Measurements from ENCODE around the gene MPP4.

The MPP4 gene

GRCh38 chr2:201698588-201699226, at the start of gene MPP4:
Gene MPP4, minus strand, starts transcription at chr2:201698644. Its CDS starts 4,690 bp downstream, at chr2:201693954.
- DNase-seq (ENCODE audit: low spot score), result peak; percentile 57

GRCh38 chr2:201746551-201746950, 48.1 kb upstream of the MPP4 start:
- no peak for DNase-seq (ENCODE audit: low spot score)

- no peak for DNase-seq (ENCODE audit: low spot score)
Observed at GRCh38 chr2:201735486-201735885, 37.0 kb upstream of the MPP4 start.

DNA sequence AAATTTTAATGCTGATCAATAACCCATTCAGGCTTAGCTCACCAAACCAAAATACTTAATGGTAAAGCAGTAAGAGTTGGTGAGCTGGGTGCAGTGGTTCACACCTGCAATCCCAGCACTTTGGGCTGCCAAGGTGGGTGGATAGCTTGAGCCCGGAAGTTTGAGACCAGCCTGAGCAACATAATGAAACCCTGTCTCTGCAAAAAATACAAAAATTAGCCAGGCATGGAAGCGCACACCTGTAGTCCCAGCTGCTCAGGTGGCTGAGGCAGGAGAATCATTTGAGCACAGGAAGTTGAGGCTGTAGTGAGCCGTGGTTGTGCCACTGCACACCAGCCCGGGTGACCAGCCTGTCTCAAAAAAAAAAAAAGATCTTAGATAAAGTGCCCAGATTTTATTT, 35.7 kb upstream of the MPP4 start:
- no peak for DNase-seq (ENCODE audit: low spot score)

- no peak for DNase-seq (ENCODE audit: low spot score)
Observed at GRCh38 chr2:201733544-201733943, 35.1 kb upstream of the MPP4 start.

- DNase-seq (ENCODE audit: low spot score), result no peak
Observed at GRCh38 chr2:201730651-201731285, 32.3 kb upstream of the MPP4 start.

- no peak for DNase-seq (ENCODE audit: low spot score)
Observed at GRCh38 chr2:201715459-201715858, 17.0 kb upstream of the MPP4 start.

- DNase-seq (ENCODE audit: low spot score), result no peak
Observed at GRCh38 chr2:201712726-201713125, 14.3 kb upstream of the MPP4 start.

GRCh38 chr2:201709747-201710146, 11.3 kb upstream of the MPP4 start:
- no peak for DNase-seq (ENCODE audit: low spot score)

- no peak for DNase-seq (ENCODE audit: low spot score)
Observed at GRCh38 chr2:201709049-201709448, 10.6 kb upstream of the MPP4 start.

DNA sequence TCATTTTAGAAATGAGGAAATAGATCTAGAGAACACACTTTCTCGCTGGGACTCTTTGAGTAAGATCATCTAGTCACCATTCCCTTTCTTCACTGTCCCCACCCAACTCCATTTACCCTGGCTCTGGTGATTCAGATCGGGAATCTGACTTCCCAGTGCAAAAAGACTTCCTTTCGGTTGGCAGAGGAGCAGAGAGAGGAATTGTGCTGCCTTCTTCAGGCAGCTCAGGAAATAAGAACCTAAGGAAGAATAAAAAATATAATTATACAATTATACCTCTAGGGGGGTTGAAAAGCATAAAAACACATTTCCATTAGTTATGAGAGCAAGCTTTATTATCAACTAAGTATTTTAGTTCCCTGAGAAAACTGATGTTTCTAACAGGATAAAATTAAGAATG, 9.3 kb upstream of the MPP4 start:
- peak; percentile 55 for DNase-seq (ENCODE audit: low spot score)

DNA sequence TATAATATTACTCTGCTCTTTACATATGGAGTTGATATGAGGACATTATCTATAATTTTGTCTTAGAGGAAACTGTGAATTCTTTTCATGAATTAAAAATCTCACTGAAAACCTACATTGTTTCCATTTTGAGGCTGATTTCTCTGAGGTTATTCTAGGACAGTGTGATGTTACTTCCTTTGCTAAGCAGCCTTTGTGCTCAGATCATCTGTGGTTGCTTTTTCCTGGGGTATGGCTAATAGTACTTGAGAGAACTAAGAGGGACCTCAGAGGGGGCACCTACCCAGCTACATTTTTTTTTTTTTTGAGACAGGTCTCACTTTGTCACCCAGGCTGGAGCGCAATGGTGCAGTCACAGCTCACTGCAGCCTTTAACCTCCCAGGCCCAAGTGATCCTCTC, 8.7 kb upstream of the MPP4 start:
- no peak for DNase-seq (ENCODE audit: low spot score)

DNA sequence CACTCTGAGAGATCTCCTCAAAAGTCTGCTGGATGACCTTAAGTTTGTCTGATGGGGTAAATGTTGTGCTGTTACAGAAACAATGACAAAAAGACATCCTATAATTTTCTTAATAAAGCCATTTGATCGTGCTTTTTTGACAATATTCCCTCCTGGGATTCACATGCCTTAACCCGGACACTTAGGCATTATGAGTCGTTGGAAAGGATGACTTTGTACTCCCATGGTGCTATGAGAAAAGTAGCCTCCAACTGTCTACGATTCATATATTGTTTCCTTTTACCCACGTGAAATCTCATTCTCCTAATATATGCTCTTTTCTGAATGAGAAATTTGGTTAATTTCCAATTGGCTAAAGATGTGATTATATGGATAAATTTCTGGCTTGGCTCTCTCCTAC, 6.1 kb upstream of the MPP4 start:
- no peak for DNase-seq (ENCODE audit: low spot score)

GRCh38 chr2:201701646-201702045, 3.2 kb upstream of the MPP4 start:
- DNase-seq (ENCODE audit: low spot score), result no peak

- DNase-seq (ENCODE audit: low spot score), result no peak
Observed at GRCh38 chr2:201699416-201699815, 972 bp upstream of the MPP4 start.

DNA sequence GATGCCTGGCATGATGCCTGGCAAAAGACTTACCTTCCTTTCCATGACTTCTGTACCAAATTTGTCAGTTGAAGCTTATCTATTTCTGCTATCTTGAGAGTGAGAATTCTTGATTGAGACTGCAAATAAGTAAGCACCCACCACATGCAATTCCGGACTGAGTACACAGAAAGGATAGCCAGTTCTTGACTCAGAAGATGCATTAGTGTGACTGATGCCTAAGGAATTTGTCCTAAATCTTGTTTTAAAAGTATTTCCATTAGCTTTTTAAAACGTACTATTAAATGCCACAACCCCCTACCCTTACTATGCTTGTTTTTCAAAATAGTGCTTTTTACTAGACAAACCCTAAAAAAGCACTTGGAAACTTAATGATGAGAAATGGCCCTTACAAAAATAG, 545 bp downstream of the MPP4 start:
- DNase-seq (ENCODE audit: low spot score), result peak; percentile 65

- peak; percentile 83 for DNase-seq (ENCODE audit: low spot score)
Observed at GRCh38 chr2:201696151-201696659, 2.2 kb downstream of the MPP4 start.

DNA sequence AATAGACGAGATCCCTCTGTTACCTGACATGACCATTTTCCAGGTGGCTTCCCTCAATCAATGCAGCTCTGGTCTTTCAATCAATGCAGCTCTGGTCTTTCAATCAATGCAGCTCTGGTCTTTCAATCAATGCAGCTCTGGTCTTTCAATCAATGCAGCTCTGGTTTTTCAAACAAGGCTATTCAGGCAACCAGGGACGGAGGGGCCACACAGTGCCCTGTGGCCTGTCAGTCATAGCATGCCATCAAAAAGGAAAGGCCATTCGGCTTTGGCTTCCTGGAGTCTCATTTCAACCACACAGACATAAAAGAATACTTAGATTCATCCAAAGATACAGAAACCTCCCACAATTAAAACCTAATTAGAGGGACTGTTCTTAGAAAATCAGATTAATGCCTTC, 13.3 kb downstream of the MPP4 start:
- DNase-seq (ENCODE audit: low spot score), result no peak

DNA sequence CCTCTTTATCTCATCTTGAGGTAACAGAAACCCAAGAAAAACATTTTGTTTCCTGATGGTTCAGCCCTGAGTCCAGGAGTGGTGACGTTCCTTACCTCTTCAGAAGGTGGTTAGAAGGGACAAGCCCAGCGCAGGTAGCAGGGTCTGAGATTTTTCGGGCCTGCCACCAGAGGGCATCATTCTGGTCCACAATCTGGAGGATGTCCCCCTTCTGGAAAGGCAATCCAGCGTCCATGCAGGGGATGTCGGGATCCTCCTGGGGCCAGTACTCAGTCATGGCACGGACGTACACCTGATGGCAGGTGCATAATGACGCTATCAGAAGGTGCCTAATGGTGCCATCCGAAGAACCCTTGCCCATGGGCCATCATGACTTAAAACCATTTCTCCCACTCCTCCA, 17.7 kb downstream of the MPP4 start:
- DNase-seq (ENCODE audit: low spot score), result no peak

- DNase-seq (ENCODE audit: low spot score), result no peak
Observed at GRCh38 chr2:201678401-201678800, 20.0 kb downstream of the MPP4 start.

GRCh38 chr2:201675454-201675853, 23.0 kb downstream of the MPP4 start:
- DNase-seq (ENCODE audit: low spot score), result no peak

DNA sequence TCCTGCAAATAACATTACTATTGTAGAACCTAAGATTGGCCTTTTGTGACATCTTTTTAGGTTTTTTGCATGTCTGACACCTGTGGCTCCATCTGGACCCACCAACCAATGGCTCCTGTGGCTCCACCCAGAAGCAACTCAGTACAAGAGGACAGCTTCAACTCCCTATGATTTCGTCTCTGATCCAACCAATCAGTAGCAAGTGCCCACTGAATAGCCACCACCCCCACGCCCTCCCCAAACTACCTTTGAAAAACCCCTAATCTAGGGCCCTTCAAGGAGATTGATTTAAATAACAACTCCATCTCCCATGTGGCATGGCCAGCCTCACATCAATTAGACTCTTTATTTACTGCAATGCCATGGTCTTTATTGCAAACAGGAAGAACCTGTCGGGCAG, 23.6 kb downstream of the MPP4 start:
- DNase-seq (ENCODE audit: low spot score), result no peak

- no peak for DNase-seq (ENCODE audit: low spot score)
Observed at GRCh38 chr2:201674298-201674697, 24.1 kb downstream of the MPP4 start.

- DNase-seq (ENCODE audit: low spot score), result no peak
Observed at GRCh38 chr2:201673546-201673945, 24.9 kb downstream of the MPP4 start.
